Gastrocnemius medialis (tissue), 4 donors: ENCODE results near the gene ZNF750. TPM values are rescaled to one million over a fixed set of nuclear protein-coding genes. Genes with fewer than 3 reads are reported as not detected.

ENCODE experiments used
- ATAC-seq, 2 donors: fragments of 150-250 bp; one replicate each; pipeline ENCODE4 v1.9.1; 2016
- DNase-seq, 2 donors: peaks; one replicate each; pipeline ENCODE4 v3.0.0-alpha.2; 2019
- H3K27ac ChIP-seq, 4 donors: fragments of 200-600 bp; sonication (generic); 1 replicate in 1 of 4; 2 replicates in 3 of 4; pipeline ENCODE4 v1.5.1; 2016 to 2018; ENCODE audit warnings: mild to moderate bottlenecking in 2 of 4, moderate library complexity in 1 of 4
- H3K27me3 ChIP-seq, 3 donors: fragments of 200-600 bp; sonication (generic) in 2 of 3; 1 replicate in 1 of 3; 2 replicates in 2 of 3; pipeline versions ENCODE4 v1.5.1 to v1.6.0; 2016 to 2019; ENCODE audit warnings: mild to moderate bottlenecking in 1 of 3, moderate library complexity in 1 of 3
- H3K36me3 ChIP-seq, 2 donors: fragments of 200-600 bp; sonication (generic) in 1 of 2; one replicate each; pipeline ENCODE4 v1.5.1; 2017 to 2018
- H3K4me1 ChIP-seq, 2 donors: fragments of 200-600 bp; sonication (generic) in 1 of 2; one replicate each; pipeline ENCODE4 v1.5.1; 2016 to 2017; ENCODE audit warnings: mild to moderate bottlenecking in 2 of 2
- H3K4me3 ChIP-seq, 4 donors: fragments of 200-600 bp; sonication (generic) in 3 of 4; 1 replicate in 1 of 4; 2 replicates in 3 of 4; pipeline ENCODE4 v1.5.1; 2016 to 2019; ENCODE audit warnings: mild to moderate bottlenecking in 2 of 4
- H3K9me3 ChIP-seq, 3 donors: fragments of 200-600 bp; sonication (generic) in 2 of 3; 1 replicate in 1 of 3; 2 replicates in 2 of 3; pipeline ENCODE4 v1.5.1; 2016 to 2019
- CTCF ChIP-seq, 5 experiments: fragments of 450-650 bp in 3 of 5; fragments of 200-600 bp in 2 of 5; sonication (generic) in 2 of 5; IDR thresholded peaks in 4 of 5; conservative IDR thresholded peaks in 1 of 5; 1 replicate in 4 of 5; 2 replicates in 1 of 5; pipeline ENCODE4 v1.5.1; 2016 to 2019; ENCODE audit warnings: antibody characterized with exemption in 5 of 5, mild to moderate bottlenecking in 3 of 5, moderate library complexity in 3 of 5
- POLR2A ChIP-seq, 2 donors: fragments of 450-650 bp; IDR thresholded peaks; one replicate each; pipeline ENCODE4 v1.6.1; 2017; ENCODE audit warnings: antibody characterized with exemption in 2 of 2, mild to moderate bottlenecking in 2 of 2, moderate library complexity in 2 of 2
- in situ Hi-C, 4 donors: fragments of 200-750 bp; cut with MboI; loops; one replicate each; pipeline versions ENCODE4 v1.15.0 to v1.8.0; 2017; ENCODE audit warnings: low sequenced_read_pairs in 4 of 4
- intact Hi-C: fragments of 100-400 bp; cut with DNase I; formaldehyde crosslinking; loops from one replicate; pipeline ENCODE4 v1.15.1; 2023; ENCODE audit warnings: low total_unique reads
- total RNA-seq, 4 donors: library from RNA; depleted of rRNA; stranded (reverse); fragments of >200 nt; gene quantifications; one replicate each; pipeline versions ENCODE4 v1.1.0 to v1.2.3, GENCODE V29; 2016

The ZNF750 gene
- total RNA-seq, 4 donors from 2014 or later, result 2.5 to 17.8 (median 11.7) TPM

- ATAC-seq, result no peak
- Histone ChIP-seq H3K27me3 (no peaks in the 10 kb centered on the region), H3K4me3 (no peak overlapping the region), H3K9me3 (no peaks in the 10 kb centered on the region), H3K36me3 (peaks cover 0 to 7% of the 10 kb centered on the region in 2 donors), H3K27ac (peak overlapping the region in 3 of 4 donors; percentile 11 to 91 (median 40)), H3K4me1 (peaks cover 16 to 22% of the 10 kb centered on the region in 2 donors)
- TF ChIP-seq CTCF (IDR thresholded peaks at IDR 0.05 in 4 of 5, conservative IDR thresholded peaks at IDR 0.05 in 1 of 5), result no peak
- TF ChIP-seq POLR2A (IDR thresholded peaks at IDR 0.05), result no peak
- intact Hi-C loops (no loop called here), in situ Hi-C loops (no loop called here)
- DNase-seq, result no peak
Measured at GRCh38 chr17:82807101-82807500, 32.7 kb downstream of the ZNF750 start.

- in situ Hi-C loops (no loop called here), intact Hi-C loops (no loop called here)
- peaks cover 0 to 4% of the 10 kb centered on the region in 2 donors for H3K36me3 ChIP-seq
- DNase-seq, result no peak
- H3K27me3 ChIP-seq, result no peaks in the 10 kb centered on the region
- no peaks in the 10 kb centered on the region for H3K9me3 ChIP-seq
- TF ChIP-seq POLR2A (IDR thresholded peaks at IDR 0.05), result no peak
- no peak for TF ChIP-seq CTCF (IDR thresholded peaks at IDR 0.05 in 4 of 5, conservative IDR thresholded peaks at IDR 0.05 in 1 of 5)
- peak overlapping the region in 2 of 4 donors; percentile 11 to 91 for H3K27ac ChIP-seq
- peaks cover 16 to 22% of the 10 kb centered on the region in 2 donors for H3K4me1 ChIP-seq
- no peak for ATAC-seq
- no peak overlapping the region for H3K4me3 ChIP-seq
Measured at GRCh38 chr17:82806645-82807044, 33.2 kb downstream of the ZNF750 start.

GRCh38 chr17:82805823-82806222 is 34.0 kb downstream of the ZNF750 start:
- intact Hi-C loops, result loop anchor here (1.0 to 2.0 kb wide), 2 partner anchors 31 to 71 kb away; no protein-coding TSS in a partner anchor
- Histone ChIP-seq H3K27ac (peak overlapping the region in 3 of 4 donors; percentile 83 to 91 (median 86)), H3K4me1 (peaks cover 16 to 22% of the 10 kb centered on the region in 2 donors), H3K27me3 (no peaks in the 10 kb centered on the region), H3K4me3 (no peak overlapping the region), H3K36me3 (peaks cover 0 to 3% of the 10 kb centered on the region in 2 donors), H3K9me3 (no peaks in the 10 kb centered on the region)
- in situ Hi-C loops, result no loop called here
- TF ChIP-seq POLR2A (IDR thresholded peaks at IDR 0.05) (no peak), CTCF (IDR thresholded peaks at IDR 0.05 in 4 of 5, conservative IDR thresholded peaks at IDR 0.05 in 1 of 5) (no peak)
- ATAC-seq (no peak), DNase-seq (no peak)

GRCh38 chr17:82805254-82805653 is 34.6 kb downstream of the ZNF750 start:
- DNase-seq, result no peak
- H3K9me3 ChIP-seq, result no peaks in the 10 kb centered on the region
- intact Hi-C loops, result loop anchor here (1.0 to 2.0 kb wide), 2 partner anchors 32 to 72 kb away; no protein-coding TSS in a partner anchor
- H3K27ac ChIP-seq, result peak overlapping the region; percentile 83 to 92 (median 88)
- H3K36me3 ChIP-seq, result peaks cover 0 to 4% of the 10 kb centered on the region in 2 donors
- in situ Hi-C loops, result no loop called here
- no peak for TF ChIP-seq CTCF (IDR thresholded peaks at IDR 0.05 in 4 of 5, conservative IDR thresholded peaks at IDR 0.05 in 1 of 5)
- H3K4me1 ChIP-seq, result peaks cover 16 to 22% of the 10 kb centered on the region in 2 donors
- ATAC-seq, result no peak
- no peaks in the 10 kb centered on the region for H3K27me3 ChIP-seq
- H3K4me3 ChIP-seq, result peak overlapping the region in 2 of 4 donors; percentile 3 to 14
